PC-3 (cell line): Measurements from ENCODE around the gene PTPRE. TPM values are rescaled to one million over a fixed set of nuclear protein-coding genes. Genes with fewer than 3 reads are reported as not detected.

Experiments
- ATAC-seq: fragments of 200-7000 bp; cut with Tn5 transposase; 2 replicates; pipeline ENCODE4 v1.9.1; 2020; ENCODE audit warnings: mild to moderate bottlenecking, moderate library complexity
- BruUV-seq: library from RNA; stranded (reverse); fragments of 400-500 nt; replicated peaks from 2 replicates; lab custom pipeline; 2021; lab: Mats Ljungman, UMichigan
- CTCF ChIA-PET: fragments of 300-600 bp; sonication (Branson Sonifier 250); formaldehyde crosslinking; loops from one replicate; lab custom pipeline; 2022; ENCODE audit warnings: antibody characterized with exemption; lab: Charles Lee
- POLR2A ChIA-PET: fragments of 300-600 bp; sonication (Branson Sonifier 250); formaldehyde crosslinking; loops from one replicate; lab custom pipeline; 2022; ENCODE audit warnings: antibody characterized with exemption; ENCODE audit not compliant: unreplicated experiment; lab: Charles Lee
- DNase-seq: peaks from one replicate; pipeline ENCODE4 v3.0.0-alpha.2; 2015
- H2AFZ ChIP-seq: fragments of 300-600 bp; sonication (generic); 2 replicates; pipeline ENCODE4 v1.6.0; 2016; ENCODE audit warnings: antibody characterized with exemption, low read length
- H3F3A ChIP-seq: fragments of 300-600 bp; sonication (generic); one replicate; pipeline ENCODE4 v1.6.0; 2017; ENCODE audit warnings: antibody characterized with exemption, low read length, control low read depth, mild to moderate bottlenecking; ENCODE audit not compliant: unreplicated experiment
- H3K27ac ChIP-seq: fragments of 300-600 bp; sonication (generic); 2 replicates; pipeline ENCODE4 v1.5.1; 2016; ENCODE audit warnings: mild to moderate bottlenecking, low read length
- H3K27me3 ChIP-seq: fragments of 300-600 bp; sonication (generic); 2 replicates; pipeline ENCODE4 v1.6.1; 2016; ENCODE audit warnings: low read length, mixed read lengths
- H3K36me3 ChIP-seq: fragments of 300-600 bp; sonication (generic); 2 replicates; pipeline ENCODE4 v1.6.1; 2016; ENCODE audit warnings: low read depth, mixed run types, low read length, mixed read lengths
- H3K4me1 ChIP-seq: fragments of 300-600 bp; sonication (generic); 2 replicates; pipeline ENCODE4 v1.5.1; 2016; ENCODE audit warnings: low read length; ENCODE audit not compliant: insufficient read depth
- H3K4me2 ChIP-seq: fragments of 300-600 bp; sonication (generic); 2 replicates; pipeline ENCODE4 v1.6.0; 2016; ENCODE audit warnings: low read length
- H3K4me3 ChIP-seq: fragments of 300-600 bp; sonication (generic); 2 replicates; pipeline ENCODE4 v1.5.1; 2016; ENCODE audit warnings: mild to moderate bottlenecking, low read length, mixed read lengths
- H3K79me2 ChIP-seq: fragments of 300-600 bp; sonication (generic); 2 replicates; pipeline ENCODE4 v1.6.1; 2017; ENCODE audit warnings: low read length, mixed read lengths
- H3K9ac ChIP-seq: fragments of 300-600 bp; sonication (generic); 2 replicates; pipeline ENCODE4 v1.6.0; 2016; ENCODE audit warnings: mild to moderate bottlenecking, low read length
- H3K9me2 ChIP-seq: fragments of 300-600 bp; sonication (generic); replicated peaks from 2 replicates; pipeline ENCODE4 v1.6.1; 2016; ENCODE audit warnings: mixed run types, low read length, mixed read lengths
- H3K9me3 ChIP-seq: fragments of 300-600 bp; sonication (generic); 2 replicates; pipeline ENCODE4 v1.6.1; 2016; ENCODE audit warnings: low read length, mixed read lengths
- H4K20me1 ChIP-seq: fragments of 300-600 bp; sonication (generic); 2 replicates; pipeline ENCODE4 v1.6.1; 2016; ENCODE audit warnings: low read length, mixed read lengths
- EZH2 ChIP-seq: fragments of 300-600 bp; sonication (generic); IDR thresholded peaks from one replicate; pipeline ENCODE4 v1.6.1; 2017; ENCODE audit warnings: antibody characterized with exemption, mild to moderate bottlenecking, low read length; ENCODE audit not compliant: unreplicated experiment
- EZH2phosphoT487 ChIP-seq: fragments of 300-600 bp; sonication (generic); IDR thresholded peaks from 2 replicates; pipeline ENCODE4 v1.6.1; 2018; ENCODE audit warnings: mild to moderate bottlenecking, antibody characterized with exemption, low read length, borderline replicate concordance
- intact Hi-C: fragments of 100-400 bp; cut with micrococcal nuclease; formaldehyde crosslinking; loops from 2 replicates; pipeline ENCODE4 v1.9.0; 2023
- total RNA-seq: library from RNA; depleted of rRNA; stranded (reverse); fragments of >200 nt; gene quantifications from 2 replicates; pipeline ENCODE4 v1.2.3, GENCODE V29; 2014
- TF ChIP-seq, protein P1 (sequence below): fragments of 300-600 bp; sonication (generic); conservative IDR thresholded peaks from 2 replicates; pipeline ENCODE4 v1.5.1; 2017; ENCODE audit warnings: antibody characterized with exemption, low read depth, mild to moderate bottlenecking, low read length

PTPRE gene
- total RNA-seq, 1 experiment from 2014 or later, result 3.1 TPM

DNA sequence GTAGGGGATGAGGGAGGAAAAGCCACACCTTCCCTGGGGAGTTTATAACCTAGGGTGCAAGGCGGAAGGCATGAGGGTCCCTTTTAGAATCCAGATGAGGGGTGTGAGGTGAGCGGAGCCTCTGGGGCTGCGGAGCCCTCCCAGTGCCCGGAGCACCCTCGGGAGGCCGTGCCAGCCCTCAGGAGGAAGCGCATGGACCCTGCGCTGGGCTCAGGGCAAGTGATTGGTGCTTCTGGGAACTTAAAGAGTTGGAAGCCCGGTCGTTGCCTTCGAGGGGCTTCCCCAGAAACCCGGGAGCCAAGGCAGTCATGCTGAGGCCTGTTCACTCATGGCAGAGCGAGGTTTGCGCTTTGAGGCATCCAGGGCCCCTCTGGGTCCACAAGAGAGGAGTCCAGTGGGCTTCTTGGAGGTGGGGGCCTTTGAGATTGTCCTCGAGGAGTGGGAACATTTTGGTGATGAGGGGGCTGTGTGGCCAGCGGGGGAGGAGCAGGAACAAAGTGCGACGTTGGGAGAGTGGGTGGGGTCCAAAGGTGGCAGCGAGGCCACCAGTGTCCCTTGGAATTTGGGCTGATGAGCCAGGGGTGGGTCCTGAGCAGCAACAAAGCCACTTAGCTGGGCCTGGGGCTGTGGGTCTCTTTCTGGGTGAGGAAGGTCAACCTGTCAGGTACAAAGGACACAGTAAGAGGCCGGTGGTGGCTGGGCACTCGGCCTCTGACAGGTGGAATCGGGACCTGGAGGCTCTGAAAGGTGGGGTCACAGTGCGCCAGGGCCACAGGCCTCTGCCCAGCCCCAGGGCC lies 139.5 kb downstream of the PTPRE start:
- Histone ChIP-seq H3K27me3 (no peaks in the 10 kb centered on the region), H3K4me1 (peaks cover 23% of the 10 kb centered on the region), H4K20me1 (no peaks in the 10 kb centered on the region), H3K79me2 (no peaks in the 10 kb centered on the region), H3K9me3 (no peaks in the 10 kb centered on the region), H3K27ac (no peak overlapping the region), H2AFZ (peak overlapping the region; percentile 78; the same call in 1 of the 2 replicates), H3K36me3 (no peaks in the 10 kb centered on the region), H3F3A (no peaks in the 10 kb centered on the region), H3K4me3 (no peak overlapping the region), H3K9ac (peak overlapping the region; percentile 77; the same call in 1 of the 2 replicates), H3K4me2 (peak overlapping the region; percentile 95), H3K9me2 (no peaks in the 10 kb centered on the region)
- TF ChIP-seq EZH2 (no peak), EZH2phosphoT487 (no peak)
- TF ChIP-seq, protein P1, sequence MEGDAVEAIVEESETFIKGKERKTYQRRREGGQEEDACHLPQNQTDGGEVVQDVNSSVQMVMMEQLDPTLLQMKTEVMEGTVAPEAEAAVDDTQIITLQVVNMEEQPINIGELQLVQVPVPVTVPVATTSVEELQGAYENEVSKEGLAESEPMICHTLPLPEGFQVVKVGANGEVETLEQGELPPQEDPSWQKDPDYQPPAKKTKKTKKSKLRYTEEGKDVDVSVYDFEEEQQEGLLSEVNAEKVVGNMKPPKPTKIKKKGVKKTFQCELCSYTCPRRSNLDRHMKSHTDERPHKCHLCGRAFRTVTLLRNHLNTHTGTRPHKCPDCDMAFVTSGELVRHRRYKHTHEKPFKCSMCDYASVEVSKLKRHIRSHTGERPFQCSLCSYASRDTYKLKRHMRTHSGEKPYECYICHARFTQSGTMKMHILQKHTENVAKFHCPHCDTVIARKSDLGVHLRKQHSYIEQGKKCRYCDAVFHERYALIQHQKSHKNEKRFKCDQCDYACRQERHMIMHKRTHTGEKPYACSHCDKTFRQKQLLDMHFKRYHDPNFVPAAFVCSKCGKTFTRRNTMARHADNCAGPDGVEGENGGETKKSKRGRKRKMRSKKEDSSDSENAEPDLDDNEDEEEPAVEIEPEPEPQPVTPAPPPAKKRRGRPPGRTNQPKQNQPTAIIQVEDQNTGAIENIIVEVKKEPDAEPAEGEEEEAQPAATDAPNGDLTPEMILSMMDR, result no peak
- CTCF ChIA-PET, result no interaction called here
- DNase-seq (no peak), ATAC-seq (no peak)
- POLR2A ChIA-PET, result no interaction called here
- intact Hi-C loops, result no loop called here
- no TSS peak for BruUV-seq

DNA sequence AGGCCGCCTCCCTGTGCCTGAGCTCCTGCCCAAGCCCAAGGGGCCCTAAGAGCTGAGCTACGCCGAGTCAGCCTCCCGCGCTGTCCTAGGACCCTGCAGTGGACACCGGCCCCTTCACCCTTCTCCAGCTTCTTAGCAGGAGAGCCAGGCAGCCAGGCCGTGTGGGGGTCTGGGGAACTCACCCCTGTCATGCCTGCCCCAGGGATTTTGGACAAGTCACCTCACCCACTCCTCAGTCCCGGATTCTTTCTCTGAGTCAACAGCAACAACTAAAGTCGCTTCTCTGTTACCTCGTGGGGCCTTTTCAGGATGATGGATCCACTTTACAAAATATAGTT lies 140.0 kb downstream of the PTPRE start:
- Histone ChIP-seq H3K9me3 (no peaks in the 10 kb centered on the region), H3K4me2 (peak overlapping the region; percentile 95), H3K9ac (peak overlapping the region; percentile 77), H3K27me3 (no peaks in the 10 kb centered on the region), H3K79me2 (no peaks in the 10 kb centered on the region), H4K20me1 (no peaks in the 10 kb centered on the region), H3K4me3 (peak overlapping the region; percentile 77; the same call in 1 of the 2 replicates), H2AFZ (peak overlapping the region; percentile 78), H3K36me3 (no peaks in the 10 kb centered on the region), H3K4me1 (peaks cover 23% of the 10 kb centered on the region), H3K27ac (0 out of 2 replicates have a peak overlapping the region, but pooled peaks have one; percentile 71), H3F3A (no peaks in the 10 kb centered on the region), H3K9me2 (no peaks in the 10 kb centered on the region)
- TF ChIP-seq EZH2phosphoT487 (no peak), EZH2 (no peak)
- TF ChIP-seq, protein P1, result no peak
- POLR2A ChIA-PET, result no interaction called here
- CTCF ChIA-PET, result interaction anchor here (1.1 to 1.6 kb wide), 2 partner anchors 23 to 175 kb away, joined by 3 to 8 read pairs; no protein-coding TSS in a partner anchor
- intact Hi-C loops, result no loop called here
- DNase-seq (no peak), ATAC-seq (peak; percentile 1; the same call in 1 of the 2 replicates)
- BruUV-seq, result no TSS peak

DNA sequence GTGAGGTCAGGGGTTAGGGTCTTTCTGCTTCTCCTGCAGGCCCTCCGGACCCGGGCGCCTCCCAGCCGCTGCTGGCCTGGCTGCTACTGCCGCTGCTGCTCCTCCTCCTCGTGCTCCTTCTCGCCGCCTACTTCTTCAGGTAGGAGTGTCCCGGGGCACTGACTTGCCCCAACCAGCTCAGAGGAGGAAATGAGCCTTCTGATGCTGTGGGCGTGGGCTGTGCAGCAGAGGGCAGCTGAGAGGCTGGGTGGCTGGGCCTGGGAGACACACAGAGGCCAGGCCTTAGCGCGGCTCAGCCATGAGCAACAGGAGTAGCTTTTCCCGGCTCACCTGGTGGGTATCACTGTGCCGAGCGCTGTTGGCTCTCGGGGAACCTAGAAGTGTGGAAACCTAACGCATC lies 140.4 kb downstream of the PTPRE start:
- Histone ChIP-seq H3K27me3 (no peaks in the 10 kb centered on the region), H3K36me3 (no peaks in the 10 kb centered on the region), H2AFZ (peak overlapping the region; percentile 78), H3K9me2 (no peaks in the 10 kb centered on the region), H3K4me1 (peaks cover 23% of the 10 kb centered on the region), H3K79me2 (no peaks in the 10 kb centered on the region), H3K9me3 (no peaks in the 10 kb centered on the region), H3K27ac (peak overlapping the region; percentile 71), H3K4me2 (peak overlapping the region; percentile 95), H3K9ac (peak overlapping the region; percentile 77), H3K4me3 (peak overlapping the region; percentile 77), H4K20me1 (no peaks in the 10 kb centered on the region), H3F3A (no peaks in the 10 kb centered on the region)
- intact Hi-C loops, result no loop called here
- CTCF ChIA-PET, result interaction anchor here (1.1 to 1.6 kb wide), 3 partner anchors 12 to 175 kb away, joined by 3 to 8 read pairs (median 4); no protein-coding TSS in a partner anchor
- TF ChIP-seq EZH2phosphoT487 (no peak), EZH2 (no peak)
- TF ChIP-seq, protein P1, result no peak
- POLR2A ChIA-PET, result no interaction called here
- no TSS peak for BruUV-seq
- peak; percentile 88 for DNase-seq
- peak; percentile 99 for ATAC-seq
